PC-9 (cell line): ENCODE results near the gene STK39. TPM values are rescaled to one million over a fixed set of nuclear protein-coding genes. Genes with fewer than 3 reads are reported as not detected.

Experiments used
- BruUV-seq: library from RNA; stranded (reverse); fragments of 400-500 nt; replicated peaks from 2 replicates; lab custom pipeline; 2021; lab: Mats Ljungman, UMichigan
- CTCF ChIA-PET: fragments of 300-600 bp; sonication (Branson Sonifier 250); formaldehyde crosslinking; loops from one replicate; lab custom pipeline; 2022; ENCODE audit warnings: antibody characterized with exemption; lab: Charles Lee
- POLR2A ChIA-PET: fragments of 300-600 bp; sonication (Branson Sonifier 250); formaldehyde crosslinking; loops from one replicate; lab custom pipeline; 2022; ENCODE audit warnings: antibody characterized with exemption; ENCODE audit not compliant: unreplicated experiment; lab: Charles Lee
- DNase-seq, 2 experiments: peaks; one replicate each; pipeline versions ENCODE4 v3.0.0 to v3.0.0-alpha.2; 2015 to 2022; ENCODE audit warnings: mixed read lengths in 1 of 2
- H2AFZ ChIP-seq: fragments of 200-600 bp; sonication (generic); 2 replicates; pipeline ENCODE4 v1.8.1; 2017; ENCODE audit warnings: antibody characterized with exemption
- H3F3A ChIP-seq: fragments of 200-600 bp; sonication (generic); 2 replicates; pipeline ENCODE4 v1.8.1; 2017; ENCODE audit warnings: antibody characterized with exemption, mild to moderate bottlenecking, low read depth; ENCODE audit not compliant: insufficient read depth
- H3K27ac ChIP-seq: fragments of 200-600 bp; sonication (generic); 2 replicates; pipeline ENCODE4 v1.6.1; 2016; ENCODE audit warnings: mixed run types
- H3K27me3 ChIP-seq: fragments of 200-600 bp; sonication (generic); 2 replicates; pipeline ENCODE4 v1.6.1; 2016; ENCODE audit warnings: low read depth, mixed run types; ENCODE audit not compliant: insufficient read depth
- H3K36me3 ChIP-seq: fragments of 200-600 bp; sonication (generic); 2 replicates; pipeline ENCODE4 v1.6.1; 2016; ENCODE audit warnings: low read depth, mixed run types
- H3K4me1 ChIP-seq: fragments of 200-600 bp; sonication (generic); replicated peaks from 2 replicates; pipeline ENCODE4 v1.6.1; 2016; ENCODE audit warnings: mixed run types; ENCODE audit not compliant: insufficient read depth
- H3K4me2 ChIP-seq: fragments of 200-600 bp; sonication (generic); 2 replicates; pipeline ENCODE4 v1.6.1; 2017; ENCODE audit warnings: mixed run types
- H3K4me3 ChIP-seq: fragments of 200-600 bp; sonication (generic); 2 replicates; pipeline ENCODE4 v1.6.1; 2016; ENCODE audit warnings: mixed run types
- H3K79me2 ChIP-seq: fragments of 200-600 bp; sonication (generic); 2 replicates; pipeline ENCODE4 v1.6.1; 2017; ENCODE audit warnings: low read depth, mixed run types
- H3K9me2 ChIP-seq: fragments of 200-600 bp; sonication (generic); 2 replicates; pipeline ENCODE4 v1.8.1; 2017; ENCODE audit warnings: mild to moderate bottlenecking; ENCODE audit not compliant: insufficient read depth
- H3K9me3 ChIP-seq: fragments of 200-600 bp; sonication (generic); 2 replicates; pipeline ENCODE4 v1.8.1; 2016; ENCODE audit warnings: low read depth; ENCODE audit not compliant: insufficient read depth
- H4K20me1 ChIP-seq: fragments of 200-600 bp; sonication (generic); 2 replicates; pipeline ENCODE4 v1.8.1; 2017; ENCODE audit not compliant: insufficient read depth
- CTCF ChIP-seq: fragments of 200-600 bp; sonication (generic); conservative IDR thresholded peaks from 2 replicates; pipeline ENCODE4 v1.6.1; 2017; ENCODE audit warnings: mixed run types, antibody characterized with exemption, mild to moderate bottlenecking, moderate library complexity
- EZH2 ChIP-seq: fragments of 200-600 bp; sonication (generic); IDR thresholded peaks from 2 replicates; pipeline ENCODE4 v1.8.0; 2017; ENCODE audit warnings: antibody characterized with exemption, low read depth
- intact Hi-C: fragments of 100-400 bp; cut with micrococcal nuclease; formaldehyde crosslinking; loops from one replicate; pipeline ENCODE4 v1.10.0; 2022; ENCODE audit not compliant: unreplicated experiment
- total RNA-seq: library from RNA; stranded (reverse); gene quantifications from 2 replicates; pipeline ENCODE4 v1.2.3, GENCODE V29; 2021

STK39 gene
- total RNA-seq, 1 experiment from 2014 or later, result 14.5 TPM

GRCh38 chr2:168143813-168144212 is 103.6 kb downstream of the STK39 start:
- DNase-seq, result no peak
- 0 out of 2 replicates have a peak, but pooled peaks cover 10% of the 10 kb centered on the region for H3K36me3 ChIP-seq
- no peaks in the 10 kb centered on the region for H3F3A ChIP-seq
- no TSS peak for BruUV-seq
- no peaks in the 10 kb centered on the region for H3K9me3 ChIP-seq
- ChIA-PET POLR2A (no interaction called here), CTCF (no interaction called here)
- TF ChIP-seq CTCF (no peak), EZH2 (no peak)
- no peaks in the 10 kb centered on the region for H3K27me3 ChIP-seq
- no peaks in the 10 kb centered on the region for H3K79me2 ChIP-seq
- H3K4me2 ChIP-seq, result no peak overlapping the region
- H3K4me3 ChIP-seq, result no peak overlapping the region
- no peaks in the 10 kb centered on the region for H3K4me1 ChIP-seq
- intact Hi-C loops, result no loop called here
- no peak overlapping the region for H3K27ac ChIP-seq
- H3K9me2 ChIP-seq, result no peaks in the 10 kb centered on the region
- H4K20me1 ChIP-seq, result no peaks in the 10 kb centered on the region
- no peak overlapping the region for H2AFZ ChIP-seq

GRCh38 chr2:168140892-168141291 is 106.5 kb downstream of the STK39 start:
- Histone ChIP-seq H3K9me3 (no peaks in the 10 kb centered on the region), H4K20me1 (no peaks in the 10 kb centered on the region), H3K4me3 (no peak overlapping the region), H3K27ac (no peak overlapping the region), H3K9me2 (no peaks in the 10 kb centered on the region), H3K79me2 (no peaks in the 10 kb centered on the region), H3K4me2 (no peak overlapping the region), H3K4me1 (peaks cover 10% of the 10 kb centered on the region; the same call in 1 of the 2 replicates), H3K27me3 (no peaks in the 10 kb centered on the region), H3K36me3 (peaks cover 26% of the 10 kb centered on the region; the same call in 1 of the 2 replicates), H2AFZ (no peak overlapping the region), H3F3A (peaks cover 11% of the 10 kb centered on the region; the same call in 1 of the 2 replicates)
- DNase-seq, result no peak
- ChIA-PET POLR2A (no interaction called here), CTCF (no interaction called here)
- intact Hi-C loops, result no loop called here
- no TSS peak for BruUV-seq
- TF ChIP-seq CTCF (no peak), EZH2 (no peak)

- H3K4me3 ChIP-seq, result no peak overlapping the region
- peaks cover 21% of the 10 kb centered on the region for H3K4me1 ChIP-seq
- no peaks in the 10 kb centered on the region for H3K9me3 ChIP-seq
- no peak overlapping the region for H2AFZ ChIP-seq
- intact Hi-C loops, result loop anchor here (5.0 kb wide), 2 partner anchors 52 to 107 kb away; partner anchors contain the start of gene STK39
- peaks cover 30% of the 10 kb centered on the region; the same call in 1 of the 2 replicates for H3K36me3 ChIP-seq
- peaks cover 11% of the 10 kb centered on the region; the same call in 1 of the 2 replicates for H3F3A ChIP-seq
- DNase-seq, result no peak
- CTCF ChIA-PET, result interaction anchor here (0.6 kb wide), 1 partner anchor 1512 kb away, joined by 5 read pairs; no protein-coding TSS in a partner anchor
- no peaks in the 10 kb centered on the region for H3K9me2 ChIP-seq
- no TSS peak for BruUV-seq
- 0 out of 2 replicates have a peak, but pooled peaks cover under 1% of the 10 kb centered on the region for H3K79me2 ChIP-seq
- H3K27me3 ChIP-seq, result no peaks in the 10 kb centered on the region
- TF ChIP-seq EZH2 (no peak), CTCF (no peak)
- no peak overlapping the region for H3K4me2 ChIP-seq
- no peak overlapping the region for H3K27ac ChIP-seq
- no peaks in the 10 kb centered on the region for H4K20me1 ChIP-seq
- POLR2A ChIA-PET, result no interaction called here
Measured at GRCh38 chr2:168139852-168140251, 107.5 kb downstream of the STK39 start.
